Neuronal stem cell (in vitro differentiated cells): ENCODE measurements around the gene NKD2.
A peak's percentile ranks its signal among the peaks of the same experiment; 100 is the strongest.

Source experiments
- DNase-seq: peaks from one replicate; pipeline ENCODE4 v3.0.0-alpha.2; 2013; ENCODE audit warnings: low spot score
- H2AFZ ChIP-seq: one replicate; pipeline ENCODE4 v1.6.1; 2013; ENCODE audit warnings: mild to moderate bottlenecking, low read length, inconsistent platforms
- H2AK5ac ChIP-seq: 2 replicates; pipeline ENCODE4 v1.6.1; 2013; ENCODE audit warnings: low read depth, mild to moderate bottlenecking, inconsistent platforms, low read length, moderate library complexity, mixed read lengths
- H2BK120ac ChIP-seq: 2 replicates; pipeline ENCODE4 v1.6.1; 2013; ENCODE audit warnings: low read depth, mild to moderate bottlenecking, inconsistent platforms, low read length, moderate library complexity, mixed read lengths
- H2BK12ac ChIP-seq: one replicate; pipeline ENCODE4 v1.6.1; 2013; ENCODE audit warnings: low read length, inconsistent platforms
- H2BK15ac ChIP-seq: 2 replicates; pipeline ENCODE4 v1.6.1; 2013; ENCODE audit warnings: mild to moderate bottlenecking, low read length, inconsistent platforms, mixed read lengths
- H2BK5ac ChIP-seq: one replicate; pipeline ENCODE4 v1.6.1; 2013; ENCODE audit warnings: inconsistent platforms, mild to moderate bottlenecking, low read length, moderate library complexity
- H3K14ac ChIP-seq: one replicate; pipeline ENCODE4 v1.6.1; 2013; ENCODE audit warnings: low read length, inconsistent platforms
- H3K18ac ChIP-seq: 2 replicates; pipeline ENCODE4 v1.6.1; 2013; ENCODE audit warnings: low read length, inconsistent platforms
- H3K23ac ChIP-seq: 2 replicates; pipeline ENCODE4 v1.6.1; 2013; ENCODE audit warnings: low read depth, mild to moderate bottlenecking, mixed read lengths, low read length, inconsistent platforms; ENCODE audit not compliant: poor library complexity
- H3K27ac ChIP-seq: replicated peaks from 3 replicates; pipeline ENCODE4 v1.5.1; 2013; ENCODE audit warnings: low read length, inconsistent platforms
- H3K27me3 ChIP-seq, 3 experiments: 2 replicates each; pipeline ENCODE4 v1.6.1; 2013; ENCODE audit warnings: low read length in 3 of 3, mild to moderate bottlenecking in 2 of 3, inconsistent platforms in 1 of 3, low read depth in 1 of 3, mixed read lengths in 1 of 3, moderate library complexity in 1 of 3; ENCODE audit not compliant: control insufficient read depth in 3 of 3, insufficient read depth in 3 of 3
- H3K36me3 ChIP-seq, 2 donors: replicated peaks in 1 of 2; 2 replicates each; pipeline ENCODE4 v1.6.1; 2013; ENCODE audit warnings: low read length in 2 of 2; ENCODE audit not compliant: control insufficient read depth in 2 of 2, insufficient read depth in 2 of 2
- H3K4ac ChIP-seq: 2 replicates; pipeline ENCODE4 v1.6.1; 2013; ENCODE audit warnings: inconsistent platforms, mild to moderate bottlenecking, low read length, moderate library complexity
- H3K4me1 ChIP-seq, 2 donors: 1 replicate in 1 of 2; 2 replicates in 1 of 2; pipeline ENCODE4 v1.6.1; 2013; ENCODE audit warnings: low read length in 2 of 2, low read depth in 1 of 2; ENCODE audit not compliant: control insufficient read depth in 2 of 2, insufficient read depth in 1 of 2
- H3K4me2 ChIP-seq: one replicate; pipeline ENCODE4 v1.6.1; 2013; ENCODE audit warnings: mild to moderate bottlenecking, low read length, inconsistent platforms; ENCODE audit not compliant: insufficient read depth, poor library complexity, severe bottlenecking
- H3K4me3 ChIP-seq, 2 donors: 2 replicates each; pipeline ENCODE4 v1.5.1; 2013; ENCODE audit warnings: low read length in 2 of 2, mild to moderate bottlenecking in 2 of 2, inconsistent platforms in 1 of 2, moderate library complexity in 1 of 2
- H3K79me1 ChIP-seq: one replicate; pipeline ENCODE4 v1.6.1; 2013; ENCODE audit warnings: low read depth, mild to moderate bottlenecking, inconsistent platforms, low read length, moderate library complexity
- H3K9ac ChIP-seq: one replicate; pipeline ENCODE4 v1.6.1; 2013; ENCODE audit warnings: mild to moderate bottlenecking, low read depth, low read length, inconsistent platforms; ENCODE audit not compliant: poor library complexity
- H3K9me3 ChIP-seq, 2 donors: replicated peaks in 1 of 2; 2 replicates each; pipeline versions ENCODE3 to v1.6.1; 2013; ENCODE audit warnings: low read length in 2 of 2, mild to moderate bottlenecking in 2 of 2, inconsistent platforms in 1 of 2, low read depth in 1 of 2, mixed read lengths in 1 of 2, moderate library complexity in 1 of 2; ENCODE audit not compliant: control insufficient read depth in 2 of 2, insufficient read depth in 1 of 2
- H4K8ac ChIP-seq: one replicate; pipeline ENCODE4 v1.6.1; 2013; ENCODE audit warnings: low read depth, mild to moderate bottlenecking, inconsistent platforms, low read length, moderate library complexity
- H4K91ac ChIP-seq: one replicate; pipeline ENCODE4 v1.6.1; 2013; ENCODE audit warnings: low read length, low read depth, mild to moderate bottlenecking, inconsistent platforms; ENCODE audit not compliant: poor library complexity
- WGBS, 2 donors: extraction: QIAGEN DNeasy Blood & Tissue Kit; methylation state at CpG; one replicate each; pipeline ENCODE4 v1.1.7; 2013; ENCODE audit warnings: missing lambda C conversion rate in 2 of 2, mixed read lengths in 1 of 2; ENCODE audit not compliant: insufficient read length in 2 of 2, insufficient replicate concordance in 1 of 2; ENCODE audit errors: extremely low coverage in 2 of 2; 5-methylcytosine and 5-hydroxymethylcytosine counted together

The NKD2 gene

DNA sequence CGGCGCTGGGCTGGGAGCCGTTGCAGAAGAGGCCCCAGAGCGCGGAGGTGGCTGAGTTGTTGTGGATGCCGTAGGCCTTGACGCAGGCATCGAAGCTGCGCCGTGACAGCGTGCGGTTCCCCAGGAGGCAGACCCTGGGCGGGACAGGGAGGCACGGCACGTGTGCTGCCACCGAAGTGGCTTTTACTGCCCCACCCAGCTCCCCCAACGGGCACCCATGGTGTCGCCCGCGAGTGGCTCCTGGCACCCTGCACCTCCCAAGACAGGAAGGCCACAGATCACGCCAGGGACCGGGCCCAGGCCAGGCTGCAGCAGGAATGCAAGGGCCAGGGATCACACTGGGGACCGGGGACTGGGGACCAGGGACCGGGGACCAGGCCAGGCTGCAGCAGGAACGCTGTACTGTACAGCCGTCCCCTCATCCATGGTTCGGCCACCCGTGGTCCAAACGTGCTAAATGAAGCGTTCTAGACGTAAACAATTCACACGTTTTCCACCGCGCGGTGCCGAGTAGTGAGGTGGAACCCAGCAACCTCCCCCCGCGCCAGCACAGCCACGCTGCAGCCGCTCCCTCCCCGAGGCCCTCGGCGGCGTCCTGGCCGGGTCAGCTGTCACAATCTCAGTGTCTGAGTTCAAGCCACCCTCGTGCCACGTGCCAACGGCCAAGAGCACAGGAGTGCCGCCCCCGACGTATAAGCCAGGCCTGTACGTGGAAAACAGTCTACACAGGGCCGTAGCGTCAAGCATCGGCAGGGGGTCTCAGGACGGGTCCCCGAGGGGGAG lies 75.4 kb downstream of the NKD2 start:
- H2BK15ac ChIP-seq = no peak overlapping the region
- no peak for DNase-seq
- H3K14ac ChIP-seq = no peak overlapping the region
- H3K36me3 ChIP-seq = peaks cover 44 to 70% of the 10 kb centered on the region in 2 donors
- H3K9ac ChIP-seq = peak overlapping the region; percentile 44
- peak overlapping the region; percentile 52 for H4K8ac ChIP-seq
- H3K4me3 ChIP-seq = no peak overlapping the region
- H2AFZ ChIP-seq = no peak overlapping the region
- H3K4me1 ChIP-seq = no peaks in the 10 kb centered on the region
- peaks cover 15% of the 10 kb centered on the region for H3K79me1 ChIP-seq
- peak overlapping the region; percentile 48 for H3K18ac ChIP-seq
- H3K9me3 ChIP-seq = no peaks in the 10 kb centered on the region
- H2BK120ac ChIP-seq = no peak overlapping the region
- H3K27ac ChIP-seq = no peak overlapping the region
- no peak overlapping the region for H2BK12ac ChIP-seq
- H3K27me3 ChIP-seq = no peaks in the 10 kb centered on the region
- no peak overlapping the region for H3K4me2 ChIP-seq
- H3K4ac ChIP-seq = no peak overlapping the region
- H2BK5ac ChIP-seq = peak overlapping the region; percentile 53
- H3K23ac ChIP-seq = peak overlapping the region; percentile 55
- no CpG with 5 or more reads among the region's 57 CpGs for WGBS, 2 donors
- no peak overlapping the region for H4K91ac ChIP-seq
- H2AK5ac ChIP-seq = peak overlapping the region; percentile 28

- Histone ChIP-seq H3K4me3 (no peak overlapping the region), H3K9ac (no peak overlapping the region), H2AFZ (no peak overlapping the region), H3K18ac (peak overlapping the region; percentile 38), H3K4me2 (no peak overlapping the region), H3K4ac (peak overlapping the region; percentile 5), H2AK5ac (no peak overlapping the region), H3K79me1 (peaks cover 14% of the 10 kb centered on the region), H3K27me3 (no peaks in the 10 kb centered on the region), H2BK120ac (no peak overlapping the region), H3K27ac (no peak overlapping the region), H4K91ac (no peak overlapping the region), H3K4me1 (no peaks in the 10 kb centered on the region), H3K9me3 (no peaks in the 10 kb centered on the region), H2BK5ac (peak overlapping the region; percentile 53), H3K36me3 (peaks cover 39 to 64% of the 10 kb centered on the region in 2 donors), H2BK12ac (no peak overlapping the region), H3K23ac (peak overlapping the region; percentile 85), H2BK15ac (no peak overlapping the region), H4K8ac (no peak overlapping the region), H3K14ac (peak overlapping the region; percentile 71)
- DNase-seq = no peak
- no CpG with 5 or more reads among the region's 39 CpGs for WGBS, 2 donors
Observed at GRCh38 chr5:1085391-1085790, 76.8 kb downstream of the NKD2 start.

- H3K14ac ChIP-seq = peak overlapping the region; percentile 8
- no peak overlapping the region for H3K4ac ChIP-seq
- no peak overlapping the region for H3K18ac ChIP-seq
- H3K27me3 ChIP-seq = no peaks in the 10 kb centered on the region
- no peaks in the 10 kb centered on the region for H3K4me1 ChIP-seq
- H2BK5ac ChIP-seq = peak overlapping the region; percentile 39
- peaks cover 14% of the 10 kb centered on the region for H3K79me1 ChIP-seq
- H4K8ac ChIP-seq = no peak overlapping the region
- no peak overlapping the region for H3K9ac ChIP-seq
- no peak overlapping the region for H4K91ac ChIP-seq
- no peak overlapping the region for H2BK120ac ChIP-seq
- peaks cover 39 to 64% of the 10 kb centered on the region in 2 donors for H3K36me3 ChIP-seq
- H2AFZ ChIP-seq = no peak overlapping the region
- H3K4me3 ChIP-seq = no peak overlapping the region
- DNase-seq = no peak
- H3K4me2 ChIP-seq = no peak overlapping the region
- H3K23ac ChIP-seq = peak overlapping the region; percentile 55
- no peak overlapping the region for H2BK12ac ChIP-seq
- no peak overlapping the region for H3K27ac ChIP-seq
- no peak overlapping the region for H2AK5ac ChIP-seq
- no peaks in the 10 kb centered on the region for H3K9me3 ChIP-seq
- WGBS, 2 donors = no CpG with 5 or more reads among the region's 11 CpGs
- H2BK15ac ChIP-seq = no peak overlapping the region
Observed at GRCh38 chr5:1086137-1086536, 77.5 kb downstream of the NKD2 start.

- H3K27me3 ChIP-seq = no peaks in the 10 kb centered on the region
- H3K9ac ChIP-seq = peak overlapping the region; percentile 4
- H3K9me3 ChIP-seq = no peaks in the 10 kb centered on the region
- no peak overlapping the region for H2BK15ac ChIP-seq
- no peak overlapping the region for H2AK5ac ChIP-seq
- H3K4me3 ChIP-seq = no peak overlapping the region
- no peak overlapping the region for H2BK12ac ChIP-seq
- peak overlapping the region; percentile 55 for H3K23ac ChIP-seq
- no peak overlapping the region for H2BK5ac ChIP-seq
- peak overlapping the region; percentile 81 for H2BK120ac ChIP-seq
- no peak overlapping the region for H2AFZ ChIP-seq
- no peak overlapping the region for H3K14ac ChIP-seq
- H3K36me3 ChIP-seq = peaks cover 41 to 65% of the 10 kb centered on the region in 2 donors
- H3K4me1 ChIP-seq = no peaks in the 10 kb centered on the region
- H4K8ac ChIP-seq = no peak overlapping the region
- no CpG with 5 or more reads among the region's 31 CpGs for WGBS, 2 donors
- H3K79me1 ChIP-seq = peaks cover 16% of the 10 kb centered on the region
- DNase-seq = no peak
- no peak overlapping the region for H4K91ac ChIP-seq
- H3K4me2 ChIP-seq = no peak overlapping the region
- H3K18ac ChIP-seq = no peak overlapping the region
- H3K4ac ChIP-seq = no peak overlapping the region
- no peak overlapping the region for H3K27ac ChIP-seq
Observed at GRCh38 chr5:1086871-1087270, 78.3 kb downstream of the NKD2 start.
